ENCODE results near the gene GPRASP3.

DNA sequence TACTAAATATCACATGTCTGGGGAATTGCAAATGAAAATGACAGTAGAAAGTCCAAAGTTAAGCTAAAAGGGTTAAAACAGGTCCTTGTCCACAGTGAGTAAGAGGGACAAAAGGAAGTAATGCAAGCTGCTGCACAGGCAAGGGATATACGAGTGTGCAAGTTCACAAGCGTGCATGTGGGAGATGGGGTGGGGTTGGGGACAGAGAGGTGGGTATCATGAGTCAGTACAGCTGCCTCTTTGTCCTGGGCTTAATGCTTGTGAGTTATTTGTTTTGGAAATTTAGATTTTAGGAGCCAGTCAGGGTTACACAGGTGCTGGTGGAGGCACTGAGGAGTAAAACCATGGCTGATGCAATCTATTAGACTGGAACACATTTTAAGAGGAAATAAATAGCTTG, 11.6 kb upstream of the GPRASP3 start:
- TF ChIP-seq POLR2A (IDR thresholded peaks at IDR 0.05) (no peak), EP300 (IDR thresholded peaks at IDR 0.05) (no peak)
